AG04450 (cell line): Measurements from ENCODE around the gene SLC17A2. TPM values are rescaled to one million over a fixed set of nuclear protein-coding genes. Genes with fewer than 3 reads are reported as not detected.

Experiments
- CTCF ChIA-PET: fragments of 300-600, 350-600 bp; formaldehyde crosslinking; extraction: SDS; loops from one replicate; lab custom pipeline; 2022; ENCODE audit warnings: antibody characterized with exemption, inconsistent platforms; lab: Charles Lee
- POLR2A ChIA-PET: fragments of 350-600 bp; formaldehyde crosslinking; extraction: SDS; loops from one replicate; lab custom pipeline; 2021; ENCODE audit warnings: antibody characterized with exemption, inconsistent platforms; lab: Yijun Ruan, JAX
- DNase-seq: peaks from one replicate; pipeline ENCODE4 v3.0.0-alpha.2; 2011; ENCODE audit warnings: low read depth, low spot score
- H3K27ac ChIP-seq: one replicate; pipeline ENCODE4 v1.5.1; 2012; ENCODE audit warnings: low read depth, low read length, control low read depth
- H3K27me3 ChIP-seq: one replicate; pipeline ENCODE4 v1.6.0; 2012; ENCODE audit warnings: low read length; ENCODE audit not compliant: control insufficient read depth, insufficient read depth
- H3K4me3 ChIP-seq: 2 replicates; pipeline ENCODE4 v1.5.1; 2011; ENCODE audit warnings: mild to moderate bottlenecking, low read depth, low read length, control low read depth
- H3K9me3 ChIP-seq: 2 replicates; pipeline ENCODE4 v1.5.1; 2012; ENCODE audit warnings: low read length; ENCODE audit not compliant: control insufficient read depth, insufficient read depth
- CTCF ChIP-seq: IDR thresholded peaks from 2 replicates; pipeline ENCODE4 v1.5.1; 2011; ENCODE audit warnings: low read depth, low read length, control low read depth, inconsistent platforms
- polyA plus RNA-seq: library from polyadenylated mRNA; depleted of rRNA; stranded (reverse); fragments of >200 nt; gene quantifications from 2 replicates; pipeline ENCODE4 v1.2.3, GENCODE V29; 2011

The SLC17A2 gene
- polyA plus RNA-seq, 1 experiment, result not detected

- no peak for DNase-seq
- no peak overlapping the region for H3K4me3 ChIP-seq
- H3K27me3 ChIP-seq, result no peaks in the 10 kb centered on the region
- no peaks in the 10 kb centered on the region for H3K9me3 ChIP-seq
- ChIA-PET CTCF (interaction anchor here (0.6 kb wide), 1 partner anchor 27 kb away, joined by 6 read pairs; no protein-coding TSS in a partner anchor), POLR2A (no interaction called here)
- H3K27ac ChIP-seq, result no peak overlapping the region
- TF ChIP-seq CTCF, result no peak
These were observed 1.7 kb downstream of the SLC17A2 start for GRCh38 chr6:25928562-25929324.

GRCh38 chr6:25927756-25928216 lies 2.7 kb downstream of the SLC17A2 start:
- no peak overlapping the region for H3K4me3 ChIP-seq
- H3K9me3 ChIP-seq, result no peaks in the 10 kb centered on the region
- no peaks in the 10 kb centered on the region for H3K27me3 ChIP-seq
- ChIA-PET CTCF (interaction anchor here (0.6 kb wide), 1 partner anchor 27 kb away, joined by 6 read pairs; no protein-coding TSS in a partner anchor), POLR2A (no interaction called here)
- H3K27ac ChIP-seq, result no peak overlapping the region
- no peak for DNase-seq
- no peak for TF ChIP-seq CTCF

GRCh38 chr6:25927178-25927577 lies 3.3 kb downstream of the SLC17A2 start:
- POLR2A ChIA-PET, result no interaction called here
- no peaks in the 10 kb centered on the region for H3K9me3 ChIP-seq
- no peak for DNase-seq
- no peak overlapping the region for H3K27ac ChIP-seq
- H3K4me3 ChIP-seq, result no peak overlapping the region
- H3K27me3 ChIP-seq, result no peaks in the 10 kb centered on the region
- CTCF ChIA-PET, result no interaction called here
- TF ChIP-seq CTCF, result no peak

- no peak for TF ChIP-seq CTCF
These were observed 4.6 kb downstream of the SLC17A2 start for GRCh38 chr6:25925876-25926275.

GRCh38 chr6:25922301-25922700 lies 8.2 kb downstream of the SLC17A2 start:
- ChIA-PET POLR2A (no interaction called here), CTCF (no interaction called here)
- DNase-seq, result no peak
- Histone ChIP-seq H3K27ac (no peak overlapping the region), H3K27me3 (no peaks in the 10 kb centered on the region), H3K9me3 (no peaks in the 10 kb centered on the region; the same call in 1 of the 2 replicates), H3K4me3 (no peak overlapping the region)
- TF ChIP-seq CTCF, result no peak

More at GRCh38 chr6:25925876-25926275, 4.6 kb downstream of the SLC17A2 start:
- POLR2A ChIA-PET, result no interaction called here
- Histone ChIP-seq H3K9me3 (no peaks in the 10 kb centered on the region), H3K27me3 (no peaks in the 10 kb centered on the region), H3K27ac (no peak overlapping the region), H3K4me3 (no peak overlapping the region)
- CTCF ChIA-PET, result interaction anchor here (0.5 to 0.8 kb wide), 3 partner anchors 91 to 1827 kb away, joined by 3 to 8 read pairs (median 3); a partner anchor contains a TSS
- no peak for DNase-seq
